NCI-H128 (cell line): Measurements from ENCODE around the gene RERE.
"Not testable (repeated sequence)": the region's sequence is repeated elsewhere in the genome, so short reads cannot be mapped to it uniquely, and the experiment has no call there.

Experiments
- DNase-seq: peaks from one replicate; lab custom pipeline; 2025; ENCODE audit not compliant: unreplicated experiment; lab: John Stamatoyannopoulos, UW

The RERE gene

DNA sequence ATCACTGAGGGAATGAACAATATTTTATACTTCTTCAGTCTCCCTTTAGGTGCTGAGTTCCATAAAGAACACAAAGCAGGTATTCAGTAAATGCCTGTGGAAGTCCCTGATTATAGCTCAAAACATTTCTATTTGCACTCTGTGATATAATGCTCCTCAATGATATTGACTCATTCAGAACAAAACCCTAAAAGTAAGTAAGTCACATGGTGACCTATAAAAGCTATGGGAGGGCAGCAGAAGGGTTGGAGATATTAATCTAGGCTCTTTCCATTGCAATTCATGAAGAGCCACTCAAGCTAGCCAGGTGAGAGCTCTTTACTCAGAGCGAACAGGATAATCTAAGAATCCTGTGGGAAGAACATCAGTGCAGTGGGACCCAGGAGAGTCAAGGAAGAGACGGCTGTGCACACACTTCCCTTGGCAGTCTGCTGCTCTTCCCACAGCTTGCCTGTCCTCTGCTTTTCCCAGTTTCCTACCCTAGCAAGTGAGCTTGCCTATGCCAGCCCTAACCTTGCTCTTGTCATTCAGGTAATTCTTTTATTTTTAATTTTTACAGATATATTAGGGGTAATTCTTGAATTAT is 197.4 kb downstream of the RERE start:
- DNase-seq = not testable (repeated sequence)

DNA sequence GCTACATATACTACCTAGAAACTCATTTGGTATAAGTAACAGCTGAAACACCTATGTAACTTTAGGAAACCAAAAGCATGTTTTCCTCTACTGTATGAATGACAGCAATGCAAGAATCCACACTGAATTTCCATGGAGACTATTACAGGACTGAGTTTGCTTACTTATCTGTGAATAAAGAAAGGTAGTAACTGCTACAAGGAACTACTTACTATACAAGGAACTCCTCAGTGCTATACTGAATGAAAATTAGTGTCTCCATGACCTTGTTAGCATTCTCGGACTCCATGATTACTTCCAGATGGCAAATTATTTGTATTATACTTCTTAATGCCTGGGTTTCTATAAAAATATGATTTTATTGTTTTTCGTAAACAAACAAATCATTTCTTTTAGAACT is 198.0 kb downstream of the RERE start:
- not testable (repeated sequence) for DNase-seq

DNA sequence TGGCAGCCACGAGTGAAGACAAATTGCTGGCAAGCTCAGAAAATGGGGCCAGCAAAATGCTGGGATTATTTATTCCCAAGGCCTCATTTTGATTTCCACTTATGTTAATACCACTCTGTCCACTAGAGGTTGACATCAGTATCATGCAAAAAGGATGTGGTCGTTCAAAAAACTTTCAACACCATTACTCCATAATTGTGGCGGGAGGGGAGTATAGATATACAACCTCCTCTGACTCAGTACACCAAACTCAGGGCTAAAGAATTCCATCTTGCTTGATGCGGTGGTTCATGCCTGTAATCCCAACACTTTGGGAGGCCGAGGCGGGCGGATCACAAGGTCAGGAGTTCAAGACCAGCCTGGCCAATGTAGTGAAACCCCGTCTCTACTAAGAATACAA is 200.6 kb downstream of the RERE start:
- not testable (repeated sequence) for DNase-seq

DNA sequence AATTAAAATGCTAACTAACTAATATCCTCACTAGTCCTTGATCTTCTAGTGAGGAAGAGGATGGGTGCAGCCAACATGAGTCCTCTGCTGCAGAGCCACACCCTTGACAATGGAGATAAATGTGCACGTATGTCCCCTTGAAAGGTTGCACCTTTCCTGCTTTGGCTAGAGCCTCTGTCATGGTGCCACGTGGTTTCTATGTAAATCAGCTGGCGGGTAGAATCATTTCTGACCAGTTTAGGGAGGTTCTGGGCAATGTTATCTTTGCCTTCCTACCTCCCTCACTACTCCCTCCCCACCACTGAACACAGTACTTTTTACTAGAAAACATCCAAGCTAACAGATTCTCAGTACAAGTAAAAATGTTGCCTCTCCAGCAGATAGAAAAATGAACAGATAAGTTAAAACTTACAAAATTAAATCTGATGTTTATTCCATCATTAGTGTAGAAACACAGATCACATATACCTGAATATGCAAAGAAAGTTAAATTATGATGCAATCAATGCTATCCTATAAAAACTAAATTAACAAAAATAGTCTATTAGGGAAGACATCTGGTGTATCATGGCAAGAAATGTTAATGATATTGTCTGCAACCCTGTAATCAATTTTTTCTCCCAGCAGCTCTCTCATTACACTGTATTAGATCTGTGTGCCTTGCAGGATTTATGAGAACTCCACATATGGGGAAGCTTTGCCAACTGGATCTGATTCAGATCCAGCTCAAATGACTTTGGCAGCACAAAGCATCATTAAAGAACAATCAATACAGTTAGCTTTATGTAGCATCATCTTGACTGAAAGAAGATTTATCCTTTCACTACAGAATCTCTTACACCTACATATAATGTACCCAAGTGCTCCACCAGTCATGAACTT is 205.6 kb downstream of the RERE start:
- not testable (repeated sequence) for DNase-seq

DNA sequence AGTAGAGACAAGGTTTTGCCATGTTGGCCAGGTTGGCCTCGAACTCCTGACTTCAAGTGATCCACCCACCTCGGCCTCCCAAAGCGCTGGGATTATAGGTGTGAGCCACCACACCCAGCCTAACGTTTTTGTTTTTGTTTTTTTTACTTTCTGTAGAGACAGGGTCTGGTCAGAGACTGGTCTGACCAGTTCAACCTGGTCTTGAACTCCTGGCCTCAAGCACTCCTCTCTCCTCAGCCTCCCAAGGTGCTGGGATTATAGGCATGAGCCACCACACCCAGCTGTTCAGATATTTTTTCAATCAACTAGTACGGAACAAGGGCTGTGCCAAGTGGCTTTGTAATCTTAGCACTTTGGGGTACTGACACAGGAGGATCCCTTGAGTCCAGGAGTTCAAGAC is 209.5 kb downstream of the RERE start:
- no peak for DNase-seq

DNA sequence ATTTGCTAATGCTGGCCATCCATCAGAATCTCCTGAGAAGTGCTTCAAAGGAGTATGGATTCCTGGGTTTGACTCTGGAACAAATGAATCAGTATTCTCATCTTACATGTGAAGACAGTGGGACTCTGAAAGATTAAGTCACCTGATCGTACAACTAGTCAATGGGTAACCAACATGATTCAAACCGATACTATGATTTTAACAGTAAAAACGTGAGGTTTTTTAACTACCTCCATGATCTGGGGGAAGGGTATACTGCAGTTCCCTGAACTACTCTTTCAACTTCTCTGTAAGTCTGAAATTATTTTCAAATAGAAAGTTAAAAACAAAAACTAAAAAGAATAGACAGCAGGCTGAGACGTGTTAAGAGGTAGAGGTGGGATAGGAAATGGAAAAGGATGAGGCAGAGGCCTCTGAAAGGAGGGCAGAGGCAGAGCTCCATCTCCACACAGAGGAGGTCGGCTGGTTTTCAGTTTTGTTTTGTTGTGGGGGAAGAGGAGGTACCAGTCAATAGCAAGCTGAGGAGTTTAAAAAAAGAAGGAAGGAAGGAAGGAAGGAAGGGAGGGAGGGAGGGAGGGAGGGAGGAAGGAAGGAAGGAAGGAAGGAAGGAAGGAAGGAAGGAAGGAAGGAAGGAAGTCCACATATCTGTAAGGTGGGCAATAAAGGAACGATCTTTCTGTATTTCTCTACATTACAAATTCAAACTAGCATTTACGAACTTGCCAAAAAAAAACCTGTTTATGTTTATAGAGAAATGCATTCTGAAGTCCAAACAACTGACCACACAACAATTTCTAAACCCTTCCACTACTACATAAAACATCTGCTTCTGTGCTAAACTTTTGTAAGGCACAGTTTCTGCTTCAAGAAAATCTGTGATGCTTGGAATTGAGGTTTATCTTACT is 213.1 kb downstream of the RERE start:
- no peak for DNase-seq

DNA sequence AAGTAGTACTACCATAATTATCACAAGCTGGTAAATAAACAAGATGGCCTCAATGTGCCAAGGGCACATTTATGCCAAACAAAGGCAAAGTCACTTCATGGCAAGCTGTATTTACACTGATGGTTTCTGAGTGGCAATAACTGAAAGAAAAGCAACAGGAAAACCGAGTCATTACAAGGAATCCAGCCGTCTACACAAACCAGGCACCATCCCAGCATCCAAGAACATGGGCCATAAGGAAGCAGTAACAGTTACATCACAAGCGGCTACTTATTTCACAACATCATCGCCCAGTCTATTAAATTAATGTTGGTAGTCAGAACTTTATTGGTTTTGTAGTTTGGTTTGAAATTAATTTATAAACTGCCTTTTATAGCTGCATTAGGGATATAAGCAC is 214.2 kb downstream of the RERE start:
- DNase-seq = peak; percentile 29

DNA sequence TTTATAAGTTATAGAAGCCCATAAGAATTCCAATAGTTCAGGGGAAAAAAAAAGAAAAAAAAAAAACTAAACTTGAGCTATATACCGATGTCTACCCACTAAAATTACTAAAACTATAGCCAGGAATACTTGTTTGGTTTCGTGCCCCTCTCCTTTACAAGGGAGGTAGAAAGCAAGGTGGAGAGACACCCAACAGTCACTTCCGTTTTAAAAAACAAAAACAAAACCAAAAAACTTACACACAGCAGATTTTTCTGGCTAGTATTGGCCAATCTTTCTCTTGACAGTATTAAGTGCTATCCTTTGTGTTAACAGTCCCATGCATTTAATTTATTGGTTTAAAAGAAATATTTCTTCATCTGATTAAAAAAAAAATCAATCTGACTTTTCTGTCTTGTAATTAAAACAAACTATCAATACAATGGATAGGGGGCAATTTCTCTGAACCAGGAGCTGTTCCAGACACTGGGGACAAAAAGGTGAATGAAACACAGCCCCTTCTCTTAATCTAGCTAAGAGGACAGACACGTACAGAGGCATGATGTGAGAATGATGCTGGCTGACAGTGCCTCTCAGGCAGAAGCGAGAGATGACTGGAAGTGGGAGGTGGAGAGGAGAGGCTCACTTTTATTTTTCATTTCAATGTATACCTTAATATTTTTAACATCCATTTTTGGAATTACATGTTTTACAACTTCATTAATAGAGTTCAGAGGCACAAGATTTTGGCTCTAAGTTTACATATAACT is 214.8 kb downstream of the RERE start:
- no peak for DNase-seq

DNA sequence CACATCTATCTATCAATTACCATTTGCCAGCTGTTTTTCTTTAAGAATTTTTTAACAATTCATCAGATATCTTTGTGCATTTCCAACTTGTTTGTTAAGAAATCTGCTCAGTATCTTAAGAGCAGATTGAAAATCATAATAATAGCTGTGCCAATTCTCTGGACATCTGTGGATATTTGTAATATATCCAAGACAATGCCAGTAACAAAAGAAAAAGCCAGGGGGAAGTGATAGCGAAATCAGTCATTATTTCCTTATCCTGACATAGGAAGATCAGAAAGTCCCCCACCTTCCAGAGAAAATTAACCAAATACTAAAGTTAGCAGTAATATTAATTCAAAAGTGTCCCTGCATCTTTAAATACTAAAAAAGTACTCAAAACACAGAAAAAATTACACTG is 217.1 kb downstream of the RERE start:
- no peak for DNase-seq

DNA sequence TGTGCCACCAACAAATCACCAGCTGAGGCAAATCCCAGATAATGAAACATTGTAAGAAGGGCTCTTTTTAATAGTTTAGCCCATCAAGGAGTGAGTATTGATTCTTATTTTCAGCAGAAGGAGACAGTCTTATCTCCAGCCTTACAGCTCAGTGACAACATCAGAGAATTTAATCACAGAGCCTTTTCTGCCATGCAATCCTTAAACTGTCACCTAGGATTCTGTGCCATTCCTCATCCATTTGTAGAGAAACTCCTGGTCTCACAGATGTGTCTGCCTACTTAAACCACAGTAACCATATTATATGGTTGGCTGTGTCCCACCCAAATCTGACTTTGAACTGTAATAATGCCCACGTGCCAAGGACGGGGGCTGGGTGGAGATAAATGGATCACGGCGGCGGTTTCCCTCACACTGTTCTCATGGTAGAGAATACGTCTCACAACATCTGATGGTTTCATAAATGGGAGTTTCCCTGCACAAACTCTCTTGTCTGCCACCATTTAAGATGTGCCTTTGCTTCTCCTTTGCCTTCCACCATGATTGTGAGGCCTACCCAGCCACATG is 217.7 kb downstream of the RERE start:
- DNase-seq = no peak

DNA sequence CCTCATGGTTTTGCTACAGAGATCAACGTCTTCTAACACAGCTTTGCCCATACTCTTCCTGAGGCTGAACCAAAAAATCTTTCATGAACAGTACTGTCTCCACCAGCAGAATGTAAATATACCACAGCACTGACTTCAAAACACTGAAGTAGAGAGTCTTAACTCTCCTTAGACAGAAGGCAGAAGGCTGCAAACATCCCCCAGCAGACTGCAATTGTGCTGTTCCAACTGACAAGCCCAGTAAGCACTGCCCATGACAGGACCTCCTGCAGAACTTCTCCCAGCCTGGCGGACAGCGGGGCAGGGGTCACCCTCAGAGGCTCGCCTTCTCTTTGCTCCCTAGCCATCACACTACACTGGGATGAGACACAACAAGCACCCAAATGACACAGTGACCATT is 218.7 kb downstream of the RERE start:
- no peak for DNase-seq

DNA sequence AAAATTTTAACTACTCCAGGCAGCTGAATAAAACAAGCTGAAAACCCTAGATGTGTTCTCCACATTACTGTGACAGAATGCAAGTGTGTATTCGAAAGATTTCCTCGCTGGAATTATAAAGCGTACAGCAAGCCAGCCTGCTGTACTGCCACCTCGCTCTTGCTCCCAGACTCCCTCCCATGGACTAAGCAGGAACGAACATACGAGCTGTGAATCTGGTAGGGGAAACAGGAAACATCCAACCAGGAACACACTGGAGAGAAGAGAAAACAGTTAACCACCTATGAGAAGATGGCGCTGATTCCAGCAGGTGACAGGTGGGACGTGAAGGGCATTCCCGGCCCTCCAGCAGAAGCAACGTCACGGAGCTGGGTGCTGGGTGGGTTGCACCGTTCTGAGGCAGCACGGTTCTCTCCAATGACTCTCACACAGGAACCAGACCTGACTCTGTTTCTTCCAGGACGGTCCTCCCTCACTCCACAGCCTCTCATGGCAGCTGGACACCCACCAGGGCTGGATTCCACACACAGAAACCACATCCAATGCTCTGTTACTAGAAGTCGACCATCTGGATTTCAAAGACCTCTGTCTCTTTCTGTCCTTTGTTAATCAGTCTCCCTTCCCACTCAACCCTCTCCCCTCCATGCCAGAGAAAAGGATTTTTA is 219.2 kb downstream of the RERE start:
- no peak for DNase-seq

DNA sequence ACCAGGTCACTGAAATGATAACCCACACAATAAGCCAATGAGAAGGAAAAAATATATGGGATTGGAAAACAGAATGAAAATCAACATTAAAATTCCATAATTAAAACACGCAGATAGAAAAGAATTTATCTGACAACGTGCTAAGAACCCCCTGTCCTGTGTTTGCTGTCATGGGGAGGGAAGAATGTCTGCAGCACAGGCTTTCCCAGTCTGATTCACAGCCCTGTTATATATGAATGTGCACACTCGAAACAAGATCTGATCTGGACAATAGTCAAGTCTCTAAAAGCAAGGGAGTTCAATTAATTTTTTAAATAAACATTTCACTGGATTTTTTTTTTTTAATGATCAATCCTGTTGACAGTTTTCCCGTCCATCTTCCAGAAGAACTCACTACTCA is 220.0 kb downstream of the RERE start:
- no peak for DNase-seq

DNA sequence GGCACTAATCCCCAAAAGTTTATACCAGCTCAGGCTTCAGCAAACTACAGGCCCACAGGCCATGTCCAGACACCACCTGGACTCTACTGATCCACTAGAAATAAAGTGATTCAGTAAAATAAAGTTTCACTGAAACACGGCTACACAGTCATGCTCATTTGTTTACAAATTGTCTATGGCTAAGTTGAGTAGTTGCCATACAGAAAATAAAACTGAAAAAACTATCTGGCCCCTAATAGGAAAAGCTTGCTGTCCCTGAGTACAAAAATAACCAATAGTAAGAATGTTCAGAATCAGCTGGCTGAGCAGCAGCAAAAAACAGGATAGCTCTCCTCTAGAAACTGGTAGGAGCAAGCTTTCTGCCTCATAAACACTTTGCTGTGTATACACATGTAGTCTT is 221.5 kb downstream of the RERE start:
- no peak for DNase-seq

DNA sequence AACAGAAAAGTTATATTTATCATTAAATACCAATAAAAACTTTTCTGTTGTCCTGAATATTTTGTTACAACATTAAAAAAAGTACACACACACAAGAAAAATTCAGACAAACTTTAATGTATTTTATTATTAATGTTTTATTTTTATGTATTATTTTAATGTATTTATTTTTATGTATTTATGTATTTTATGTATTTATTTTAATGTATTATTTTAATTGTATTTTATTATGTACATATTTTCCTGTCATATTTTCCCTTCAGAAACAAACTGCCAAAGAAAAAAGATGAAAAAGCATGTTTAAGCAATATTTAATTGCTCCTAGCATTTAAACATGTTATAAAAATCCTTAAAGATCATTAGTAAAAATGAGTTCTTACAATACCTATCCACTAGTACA is 222.1 kb downstream of the RERE start:
- DNase-seq = no peak

DNA sequence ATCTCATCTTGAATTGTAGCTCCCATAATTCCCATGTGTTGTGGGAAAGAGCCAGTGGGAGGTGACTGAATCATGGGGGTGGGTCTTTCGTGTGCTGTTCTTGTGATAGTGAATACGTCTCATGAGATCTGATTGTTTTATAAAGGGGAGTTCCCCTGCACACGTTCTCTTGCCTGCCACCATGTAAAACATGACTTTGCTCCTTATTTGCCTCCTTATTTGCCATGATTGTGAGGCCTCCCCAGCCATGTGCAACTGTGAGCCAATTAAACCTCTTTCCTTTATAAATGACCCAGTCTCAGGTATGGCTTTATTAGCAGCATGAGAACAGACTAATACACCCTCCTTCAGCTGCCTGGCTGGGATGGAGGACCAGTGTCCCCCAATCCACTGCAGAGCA is 224.1 kb downstream of the RERE start:
- DNase-seq = not testable (repeated sequence)

DNA sequence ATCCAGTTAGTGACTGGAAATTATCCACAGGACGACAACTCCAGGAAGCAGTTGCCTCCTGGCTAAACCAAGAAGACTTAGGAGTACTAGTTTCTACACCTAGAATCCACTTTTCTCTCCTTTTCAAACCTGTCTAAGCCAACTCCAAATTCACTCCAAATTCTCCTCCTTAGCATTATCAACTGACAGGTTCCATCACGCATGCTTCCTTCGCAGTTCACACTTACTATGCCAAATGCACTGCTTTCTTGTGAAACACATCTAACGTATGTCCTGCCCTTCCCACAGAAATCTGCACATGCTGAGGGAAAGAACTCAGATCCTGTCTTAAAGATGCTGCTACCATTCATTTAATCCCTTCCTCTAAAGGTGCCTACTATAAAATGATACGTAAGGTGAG is 225.9 kb downstream of the RERE start:
- DNase-seq = no peak

DNA sequence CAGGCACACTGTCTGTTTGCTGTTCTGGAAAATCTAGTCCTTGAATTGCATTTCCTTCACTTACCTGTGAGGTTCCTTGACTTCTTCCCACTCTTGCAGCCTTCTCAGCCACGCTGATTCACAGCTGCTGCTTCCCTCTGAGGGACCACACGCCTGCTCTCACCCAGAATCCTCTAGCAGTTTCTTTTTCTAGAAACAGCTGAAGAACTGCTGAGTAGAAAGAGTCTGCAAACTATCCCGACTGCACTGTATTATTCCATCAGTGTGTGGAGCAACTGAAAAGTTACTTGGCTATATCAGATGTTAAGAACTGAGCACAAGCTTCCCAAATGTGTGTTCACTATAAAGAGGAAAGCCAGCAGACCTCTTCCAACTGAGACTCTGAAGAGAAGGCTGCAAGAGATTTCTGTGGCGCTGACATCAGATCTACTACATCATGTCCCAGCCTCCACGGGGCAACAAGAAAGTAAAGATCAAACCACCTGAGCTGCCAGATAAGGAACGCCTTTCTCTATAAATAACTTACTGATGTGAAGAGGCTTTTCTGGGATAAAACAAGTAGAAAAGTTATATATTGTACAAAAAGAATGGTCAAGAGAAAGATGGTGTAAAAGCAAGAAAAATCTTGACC is 226.6 kb downstream of the RERE start:
- DNase-seq = no peak

DNA sequence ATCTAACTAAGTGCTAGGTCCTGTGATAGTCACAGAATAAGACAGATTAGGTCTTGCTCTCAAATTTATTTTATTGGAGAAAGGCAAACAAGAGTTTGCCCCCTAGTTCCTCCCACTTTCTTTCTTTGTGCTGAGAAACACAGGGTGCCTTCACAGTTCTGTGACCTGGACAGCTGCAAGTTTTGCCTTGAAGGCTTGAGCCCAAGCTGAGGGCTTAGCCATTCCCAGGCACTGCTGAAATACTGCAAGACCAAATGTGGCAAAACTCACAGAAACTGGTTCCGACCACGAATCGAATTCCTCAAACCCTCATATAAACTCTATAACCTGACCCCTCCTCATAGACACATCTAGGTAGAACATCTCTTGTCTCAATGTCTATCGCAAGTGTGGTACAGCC is 227.9 kb downstream of the RERE start:
- no peak for DNase-seq

DNA sequence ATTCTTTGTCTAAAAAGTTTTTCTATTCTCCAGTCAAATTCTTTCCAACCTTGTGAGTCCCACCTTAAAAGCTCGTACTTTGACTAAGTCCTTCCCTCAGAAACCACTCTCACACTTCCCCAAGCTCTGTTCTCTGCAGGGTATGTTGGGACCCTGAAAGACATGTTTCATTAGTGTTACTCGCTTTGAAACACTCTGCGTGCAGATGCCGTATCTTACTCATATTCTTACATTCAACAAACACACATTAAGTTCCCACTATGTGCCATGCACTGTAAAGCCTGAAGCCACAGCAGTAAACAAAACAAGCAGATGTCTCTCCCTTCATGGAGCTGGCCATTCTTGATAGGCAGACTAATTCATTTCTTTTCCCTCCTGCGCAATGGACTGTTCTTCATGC is 229.7 kb downstream of the RERE start:
- no peak for DNase-seq
